NCI-H2029 treated with DMSO at 0.1 percent for 48 hours (cell line): ENCODE data around the gene SMAD6.

Experiments
- DNase-seq: peaks from one replicate; lab custom pipeline; 2025; lab: John Stamatoyannopoulos, UW

SMAD6 gene

GRCh38 chr15:66704019-66704802, 2.2 kb downstream of the SMAD6 start:
- DNase-seq = no peak

- DNase-seq = no peak
Observed at GRCh38 chr15:66704803-66705153, 2.7 kb downstream of the SMAD6 start.

GRCh38 chr15:66705277-66706146, 3.5 kb downstream of the SMAD6 start:
- DNase-seq = no peak

GRCh38 chr15:66706225-66706732, 4.2 kb downstream of the SMAD6 start:
- no peak for DNase-seq

- no peak for DNase-seq
Observed at GRCh38 chr15:66706840-66707239, 4.8 kb downstream of the SMAD6 start.

GRCh38 chr15:66707310-66708082, 5.5 kb downstream of the SMAD6 start:
- no peak for DNase-seq

GRCh38 chr15:66708389-66708788, 6.4 kb downstream of the SMAD6 start:
- DNase-seq = no peak

- no peak for DNase-seq
Observed at GRCh38 chr15:66709884-66710283, 7.8 kb downstream of the SMAD6 start.

GRCh38 chr15:66711260-66711659, 9.2 kb downstream of the SMAD6 start:
- no peak for DNase-seq

- DNase-seq = no peak
Observed at GRCh38 chr15:66711862-66712261, 9.8 kb downstream of the SMAD6 start.

- no peak for DNase-seq
Observed at GRCh38 chr15:66713843-66714508, 11.9 kb downstream of the SMAD6 start.

- DNase-seq = no peak
Observed at GRCh38 chr15:66714543-66714981, 12.5 kb downstream of the SMAD6 start.

- DNase-seq = no peak
Observed at GRCh38 chr15:66715181-66715624, 13.2 kb downstream of the SMAD6 start.

- DNase-seq = no peak
Observed at GRCh38 chr15:66715720-66716655, 14.0 kb downstream of the SMAD6 start.

- no peak for DNase-seq
Observed at GRCh38 chr15:66716656-66717020, 14.6 kb downstream of the SMAD6 start.

- no peak for DNase-seq
Observed at GRCh38 chr15:66718220-66718988, 16.4 kb downstream of the SMAD6 start.

GRCh38 chr15:66719471-66719870, 17.4 kb downstream of the SMAD6 start:
- no peak for DNase-seq

GRCh38 chr15:66720206-66721010, 18.4 kb downstream of the SMAD6 start:
- DNase-seq = no peak

GRCh38 chr15:66721020-66721419, 19.0 kb downstream of the SMAD6 start:
- DNase-seq = no peak
